GM21526 (cell line): ENCODE results near the gene MFN2.
"Not testable (repeated sequence)": the region's sequence is repeated elsewhere in the genome, so short reads cannot be mapped to it uniquely, and the experiment has no call there.

Experiments used
- ATAC-seq: cut with Tn5 transposase; IDR thresholded peaks from one replicate; pipeline ENCODE4 v1.9.1; 2021; ENCODE audit warnings: moderate library complexity; ENCODE audit not compliant: unreplicated experiment, low FRiP score

MFN2 gene

DNA sequence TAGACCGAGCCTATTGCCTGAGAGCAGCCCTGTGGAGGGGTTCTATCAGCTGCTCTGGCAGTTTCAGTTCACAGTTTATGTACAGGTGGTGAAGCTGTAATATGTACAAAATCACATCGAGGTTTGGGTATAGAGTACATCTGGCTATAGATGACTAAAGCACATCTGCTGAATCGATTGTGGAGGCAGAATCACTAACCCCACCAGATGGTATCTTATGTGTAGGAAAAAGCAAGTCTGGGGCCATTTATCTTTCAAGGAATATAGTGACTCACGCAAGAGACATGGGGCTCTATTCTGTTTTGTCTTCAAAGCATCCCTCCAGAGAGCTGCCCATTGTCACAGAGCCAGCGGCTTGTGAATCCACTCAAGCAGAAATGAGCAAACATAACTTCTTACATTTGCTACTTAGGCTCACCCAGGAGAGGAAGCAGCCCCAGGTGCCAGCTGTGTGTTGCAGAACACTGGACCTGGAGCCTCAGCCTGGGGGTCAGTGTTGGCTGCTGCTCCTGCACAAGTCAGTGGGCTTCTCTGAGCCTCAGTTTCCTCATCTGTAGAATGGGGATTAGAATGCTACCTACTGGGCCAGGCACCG is 60.3 kb downstream of the MFN2 start:
- peak; percentile 66 for ATAC-seq

DNA sequence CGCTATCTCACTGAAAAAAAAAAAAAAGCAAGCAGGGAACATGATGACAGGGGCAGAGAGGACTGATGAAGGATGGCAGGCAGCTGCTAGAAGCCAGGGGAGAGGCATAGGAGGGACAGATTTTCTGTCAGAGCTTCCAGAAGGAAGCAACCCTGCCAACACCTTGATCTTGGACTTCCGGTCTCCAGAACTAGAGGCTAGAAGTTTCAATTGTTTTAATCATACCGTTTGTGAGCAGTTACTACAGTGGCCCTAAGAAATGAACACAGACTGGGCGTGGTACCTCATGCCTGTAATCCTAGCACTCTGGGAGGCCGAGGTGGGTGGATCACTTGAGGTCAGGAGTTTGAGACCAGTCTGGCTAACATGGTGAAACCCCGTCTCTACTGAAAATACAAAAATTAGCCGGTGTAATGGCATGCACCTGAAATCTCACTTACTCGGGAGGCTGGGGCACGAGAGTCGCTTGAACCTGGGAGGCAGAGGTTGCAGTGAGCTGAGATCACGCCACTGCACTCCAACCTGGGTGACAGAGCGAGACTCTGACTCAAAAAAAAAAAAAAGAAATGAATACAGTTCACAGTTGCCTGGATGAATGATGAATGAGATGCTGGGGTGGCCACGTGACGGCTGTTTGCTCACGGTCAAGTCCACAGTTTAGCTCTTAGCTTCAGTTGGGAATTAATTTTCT is 64.1 kb downstream of the MFN2 start:
- not testable (repeated sequence) for ATAC-seq

DNA sequence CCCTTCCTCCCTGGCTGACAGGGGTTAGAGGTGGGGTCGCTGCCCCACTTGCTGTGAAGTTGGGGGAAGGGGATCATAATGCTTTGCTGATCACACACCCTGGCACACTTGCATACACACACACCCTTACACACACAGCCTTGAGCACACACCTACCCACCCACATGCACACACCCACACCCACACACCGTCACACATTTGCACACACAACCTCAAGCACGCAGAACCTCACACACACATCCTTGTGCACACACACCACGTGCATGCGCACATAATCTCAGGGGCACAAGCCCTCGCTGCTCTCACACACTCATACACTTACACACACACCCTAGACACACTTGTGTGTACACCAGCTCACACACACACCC is 66.5 kb downstream of the MFN2 start:
- no peak for ATAC-seq

DNA sequence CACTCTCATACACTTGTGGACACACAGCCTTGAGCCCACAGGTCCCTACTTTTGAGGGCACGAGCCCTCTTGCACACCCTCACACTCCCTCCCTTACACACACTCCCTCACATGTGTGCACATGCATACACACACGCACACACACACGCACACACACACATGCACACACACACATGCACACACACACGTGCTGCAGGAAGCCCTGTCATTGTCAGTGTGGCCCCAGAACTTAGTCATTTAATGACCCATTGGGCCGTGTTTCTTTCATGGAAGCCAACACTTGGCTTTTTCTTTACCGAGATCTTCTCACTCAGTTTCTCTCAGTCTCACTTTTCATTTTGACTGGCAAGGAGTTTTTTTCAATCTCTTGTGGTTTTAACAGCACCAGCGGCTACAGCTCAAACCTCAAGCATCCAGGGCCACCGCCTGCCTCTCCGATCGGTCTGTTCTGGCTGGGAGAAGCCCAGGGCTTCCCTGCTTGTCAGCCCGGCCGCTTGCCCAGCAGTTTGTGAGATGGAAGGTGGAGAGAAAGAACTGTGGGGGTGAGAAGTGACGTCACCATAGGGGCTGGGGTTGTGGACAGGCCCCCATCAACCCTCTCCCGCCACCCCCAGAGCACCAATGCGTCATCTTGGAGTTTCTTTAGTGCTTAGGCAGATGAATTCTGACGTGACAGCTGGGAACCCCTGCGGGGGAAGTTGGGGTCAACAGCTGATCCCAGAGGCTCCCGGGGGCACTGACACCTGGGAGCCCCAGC is 67.1 kb downstream of the MFN2 start:
- ATAC-seq = no peak

DNA sequence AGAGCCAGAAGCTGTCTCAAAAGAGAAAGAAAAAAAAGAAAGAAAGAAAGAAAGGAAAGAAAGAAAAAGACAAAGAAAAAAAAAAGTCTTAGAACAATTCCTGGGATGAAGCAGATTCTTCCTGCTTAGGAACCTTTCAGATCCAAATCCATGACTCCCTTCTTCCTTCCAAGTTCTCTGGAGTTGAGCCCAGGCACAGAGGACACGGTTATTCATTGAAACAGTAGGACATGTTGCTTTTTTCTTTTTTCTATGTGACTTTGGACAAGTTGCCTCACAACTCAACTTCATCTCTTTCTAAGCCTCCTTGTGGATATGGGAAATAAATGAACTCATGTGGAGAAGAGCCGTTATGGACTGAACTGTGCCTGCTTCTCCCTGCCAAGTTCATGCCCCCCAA is 68.1 kb downstream of the MFN2 start:
- no peak for ATAC-seq

DNA sequence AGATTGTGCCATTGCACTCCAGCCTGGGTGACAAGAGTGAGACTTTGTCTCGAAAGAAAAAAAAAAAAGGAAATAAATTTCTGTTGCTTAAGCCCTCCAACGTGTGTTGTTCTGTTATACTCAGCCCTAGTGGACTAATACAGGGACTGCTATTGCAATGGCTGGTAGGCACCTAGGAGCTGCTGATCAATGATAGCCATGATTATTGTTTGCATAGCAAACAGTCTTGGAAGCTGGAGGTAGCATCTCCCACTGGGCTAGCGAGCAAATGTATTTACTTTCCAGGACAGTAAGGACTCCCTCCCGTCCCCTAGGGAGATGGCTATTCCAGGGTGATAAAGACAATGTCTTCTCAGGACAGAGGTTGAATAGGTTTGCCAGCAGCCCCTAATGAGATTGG is 69.4 kb downstream of the MFN2 start:
- no peak for ATAC-seq

DNA sequence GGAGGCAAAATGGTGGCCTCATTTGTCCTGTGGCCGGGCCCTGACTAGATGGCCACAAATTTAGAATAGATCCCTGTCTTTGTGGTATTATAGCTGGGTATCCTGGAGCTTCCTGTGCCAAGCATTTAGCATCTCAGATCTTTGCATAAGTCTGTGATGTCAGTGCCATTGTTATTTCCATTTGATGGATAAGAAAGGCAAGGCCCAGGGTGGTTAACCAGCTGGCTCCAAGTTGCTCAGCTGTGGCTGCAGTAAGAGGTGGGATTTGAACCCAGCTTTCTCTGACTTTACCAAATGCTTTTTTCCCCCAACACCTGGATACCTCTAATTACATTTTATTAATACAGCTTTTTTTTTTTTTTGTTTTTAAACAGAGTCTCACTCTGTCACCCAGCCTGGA is 71.1 kb downstream of the MFN2 start:
- no peak for ATAC-seq

DNA sequence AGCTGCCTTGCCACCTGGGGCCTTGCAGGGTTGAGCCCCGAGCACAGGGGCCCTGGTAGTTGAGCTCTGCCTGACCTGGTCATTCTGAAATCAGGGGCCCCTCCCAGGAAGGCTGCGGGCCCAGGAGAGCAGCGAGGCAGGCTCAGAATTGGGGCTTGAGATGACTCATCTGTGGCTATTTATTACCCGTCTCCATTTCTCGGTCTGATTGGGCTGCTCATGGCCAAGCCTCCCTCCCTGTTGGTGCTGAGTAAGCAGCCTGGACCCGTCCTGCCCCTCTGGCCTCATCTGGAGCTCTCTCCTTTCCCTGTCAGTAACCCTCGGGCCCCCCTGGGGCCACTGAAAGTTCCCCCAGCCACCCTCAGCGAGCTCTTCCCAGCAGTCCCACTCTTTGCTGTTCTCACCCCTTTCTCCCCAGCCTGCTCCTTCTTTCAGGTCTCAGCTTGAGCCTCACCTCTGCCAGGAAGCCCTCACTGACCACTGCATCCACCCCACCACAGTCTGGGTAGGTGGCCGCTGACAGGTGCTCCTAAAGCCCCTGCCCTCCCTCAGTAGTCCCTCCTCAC is 71.8 kb downstream of the MFN2 start:
- peak; percentile 61 for ATAC-seq

DNA sequence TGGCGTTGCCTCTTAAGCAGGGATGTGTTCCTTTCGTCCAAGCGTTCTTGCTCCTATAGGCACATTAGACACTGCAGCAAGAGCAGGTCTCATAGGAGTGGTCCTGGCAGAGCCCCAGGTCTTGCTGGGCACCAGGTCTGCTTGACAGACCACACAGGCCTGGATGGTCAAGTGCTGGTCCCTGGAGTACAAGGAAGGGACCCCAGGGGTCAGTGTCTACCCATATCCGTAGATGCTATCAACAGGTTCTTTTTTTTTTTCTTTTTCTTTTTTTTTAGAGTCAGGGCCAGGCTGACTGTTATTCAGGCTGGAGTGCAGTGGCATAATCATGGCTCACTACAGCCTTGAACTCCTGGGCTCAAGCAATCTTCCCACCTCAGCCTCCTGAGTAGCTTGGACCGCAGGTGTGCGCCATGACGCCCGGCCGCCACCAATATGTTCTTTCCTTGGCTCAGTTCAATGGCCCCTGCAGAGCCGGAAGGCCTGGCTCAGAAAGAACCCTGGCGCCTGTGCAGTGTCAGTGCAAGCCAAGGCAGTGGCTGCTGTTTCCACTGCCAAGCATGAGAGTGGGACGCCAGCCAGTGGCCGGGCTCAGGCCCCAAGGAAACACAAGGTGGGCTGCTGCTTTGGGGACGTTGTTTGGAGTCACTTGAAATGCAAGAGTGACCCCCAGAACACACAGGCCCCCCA is 72.9 kb downstream of the MFN2 start:
- ATAC-seq = no peak

DNA sequence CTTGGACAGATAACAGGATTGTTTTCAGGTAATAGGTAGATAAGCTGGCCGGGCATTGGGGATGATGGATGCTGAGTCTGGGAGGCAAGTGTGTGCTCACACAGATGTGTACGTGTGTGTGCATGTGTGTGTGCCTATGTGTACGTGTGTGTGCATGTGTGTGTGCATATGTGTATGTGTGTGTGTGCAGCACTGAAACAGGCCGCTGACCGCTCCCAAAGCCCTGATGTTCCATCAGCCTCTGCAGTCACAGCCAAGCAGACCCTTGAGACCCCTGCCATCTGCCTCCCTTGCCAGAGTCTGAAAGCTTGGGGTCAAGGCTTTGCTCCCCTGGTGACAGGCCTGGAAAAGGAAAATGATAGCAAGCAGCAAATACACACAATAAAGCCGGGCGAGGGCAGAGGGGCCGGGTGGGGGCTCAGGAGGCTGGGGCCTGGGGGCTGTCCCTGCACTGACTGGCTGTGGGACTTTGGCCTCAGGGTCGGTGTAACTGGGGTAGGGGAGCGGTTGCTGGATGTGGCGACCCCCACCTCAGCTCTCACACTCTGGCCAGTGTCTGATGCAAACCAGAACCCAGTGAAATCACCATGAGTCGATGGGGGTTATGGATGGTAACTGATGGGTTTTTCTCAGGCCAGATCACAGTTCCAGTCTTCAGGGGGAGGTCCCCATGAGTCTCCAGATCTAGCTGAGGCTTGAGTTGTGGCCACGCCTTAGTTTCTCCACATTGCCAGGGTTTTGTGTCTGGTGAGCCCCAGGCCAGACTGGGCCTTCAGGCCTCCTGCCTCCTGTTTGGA is 73.7 kb downstream of the MFN2 start:
- no peak for ATAC-seq

DNA sequence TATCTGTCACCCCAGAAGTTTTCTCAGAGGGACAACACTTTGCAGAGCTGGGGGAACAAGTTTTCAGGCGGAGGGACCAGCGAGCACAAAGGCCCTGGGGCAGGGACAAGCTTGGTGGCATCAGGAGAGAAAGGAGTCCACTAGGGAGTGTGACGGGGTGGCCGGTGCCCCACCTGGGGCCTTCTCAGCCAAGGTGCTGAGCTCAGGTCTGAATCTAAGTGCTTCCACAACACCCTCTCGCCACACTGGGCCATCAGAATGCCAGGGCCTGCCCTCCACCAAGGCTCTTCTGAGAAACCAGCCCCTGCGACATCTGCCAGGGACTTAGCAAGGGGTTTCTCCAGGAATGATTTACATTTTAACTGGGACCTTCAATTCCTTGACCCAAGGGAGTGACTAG is 75.0 kb downstream of the MFN2 start:
- no peak for ATAC-seq

DNA sequence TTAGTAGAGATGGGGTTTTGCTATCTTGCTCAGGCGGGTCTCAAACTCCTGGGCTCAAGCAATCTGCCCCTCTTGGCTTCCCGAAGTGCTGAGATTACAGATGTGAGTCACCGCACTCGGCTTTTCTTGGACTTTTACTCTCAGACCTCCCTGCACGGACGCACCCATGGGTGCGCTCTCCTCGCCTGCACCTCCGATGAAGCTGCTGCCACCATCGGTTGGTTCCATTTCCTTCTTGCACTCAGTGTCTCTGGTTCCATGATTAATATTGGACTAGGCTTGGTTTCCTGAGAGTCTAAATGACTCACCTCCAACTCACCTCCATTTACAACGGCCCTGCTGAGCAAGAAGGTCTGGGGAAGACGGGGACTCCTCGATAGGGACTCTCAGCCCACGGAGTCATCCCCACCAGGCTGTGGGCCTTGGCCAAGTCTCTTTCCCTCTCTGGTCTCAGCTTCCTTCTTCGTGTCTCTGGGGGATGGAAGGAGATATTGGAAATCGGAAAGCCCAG is 76.1 kb downstream of the MFN2 start:
- ATAC-seq = no peak

DNA sequence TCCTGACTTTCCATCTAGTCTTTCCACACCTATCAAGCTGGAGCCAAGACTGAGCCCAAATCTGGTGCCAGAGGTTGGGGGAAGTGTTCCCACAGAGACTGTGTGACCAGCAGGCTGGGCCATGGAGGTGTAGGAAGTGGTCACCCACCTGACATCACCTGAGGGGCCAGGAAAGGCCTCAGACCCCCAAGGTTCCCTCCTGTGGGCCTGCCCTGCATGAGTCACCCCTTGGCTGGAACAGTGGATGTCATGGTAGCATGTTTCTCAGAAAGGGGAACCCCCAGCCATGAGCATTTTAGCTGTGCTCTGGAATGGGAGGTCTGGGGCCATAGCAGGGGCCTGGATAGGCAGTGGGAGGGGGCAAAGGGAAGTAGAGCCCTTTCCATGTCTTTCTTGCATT is 77.1 kb downstream of the MFN2 start:
- no peak for ATAC-seq

DNA sequence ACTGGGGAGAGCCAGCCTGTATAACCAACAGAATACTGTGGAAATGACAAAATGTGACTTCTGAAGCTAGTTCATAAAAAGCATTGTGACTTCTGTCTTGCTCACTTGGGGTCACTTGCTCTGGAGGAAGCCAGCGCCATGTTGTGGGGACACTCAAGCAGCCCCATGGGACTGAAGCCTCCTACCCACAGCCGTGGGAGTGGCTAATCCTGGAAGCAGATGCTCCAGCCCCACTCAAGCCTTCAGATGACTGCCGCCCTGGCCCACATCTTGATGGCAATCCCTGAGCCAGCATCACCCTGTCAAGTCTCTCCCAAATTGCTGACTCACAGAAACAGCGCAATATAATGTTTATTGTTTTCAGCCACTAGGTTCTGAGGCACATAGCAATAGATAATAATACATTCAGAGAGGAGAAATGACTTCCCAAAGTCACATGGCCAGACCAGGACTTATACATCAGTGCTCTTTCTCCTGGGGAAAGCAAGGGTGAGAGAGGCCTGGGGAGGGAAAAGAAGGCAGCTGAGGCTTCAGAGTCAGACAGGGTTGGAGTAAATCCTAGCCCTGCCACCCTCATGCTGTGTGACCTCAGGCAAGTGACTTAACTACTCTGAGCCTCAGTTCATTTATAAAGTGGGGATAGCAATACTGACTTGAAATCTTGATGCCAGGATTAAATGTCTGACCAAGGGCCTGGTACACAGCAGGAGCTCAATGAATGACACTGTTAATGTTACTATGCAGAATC is 77.9 kb downstream of the MFN2 start:
- no peak for ATAC-seq

DNA sequence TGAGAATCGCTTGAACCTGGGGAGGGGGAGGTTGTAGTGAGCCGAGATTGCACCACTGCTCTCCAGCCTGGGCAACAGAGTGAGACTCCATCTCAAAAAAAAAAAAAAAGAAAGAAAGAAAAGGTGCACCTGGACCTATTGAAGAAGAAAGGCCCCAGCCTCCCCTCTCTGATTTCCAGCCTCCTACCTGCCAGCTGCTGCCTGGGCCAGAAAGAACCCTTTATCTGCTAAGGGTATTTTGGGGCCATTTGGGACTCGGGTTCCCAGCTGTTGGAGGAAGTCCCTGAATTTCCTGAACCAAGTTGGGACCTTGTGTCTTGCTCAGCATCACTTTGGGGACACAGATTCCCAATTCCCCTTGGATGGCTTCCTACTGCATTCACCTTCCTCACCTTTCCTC is 79.0 kb downstream of the MFN2 start:
- ATAC-seq = no peak

DNA sequence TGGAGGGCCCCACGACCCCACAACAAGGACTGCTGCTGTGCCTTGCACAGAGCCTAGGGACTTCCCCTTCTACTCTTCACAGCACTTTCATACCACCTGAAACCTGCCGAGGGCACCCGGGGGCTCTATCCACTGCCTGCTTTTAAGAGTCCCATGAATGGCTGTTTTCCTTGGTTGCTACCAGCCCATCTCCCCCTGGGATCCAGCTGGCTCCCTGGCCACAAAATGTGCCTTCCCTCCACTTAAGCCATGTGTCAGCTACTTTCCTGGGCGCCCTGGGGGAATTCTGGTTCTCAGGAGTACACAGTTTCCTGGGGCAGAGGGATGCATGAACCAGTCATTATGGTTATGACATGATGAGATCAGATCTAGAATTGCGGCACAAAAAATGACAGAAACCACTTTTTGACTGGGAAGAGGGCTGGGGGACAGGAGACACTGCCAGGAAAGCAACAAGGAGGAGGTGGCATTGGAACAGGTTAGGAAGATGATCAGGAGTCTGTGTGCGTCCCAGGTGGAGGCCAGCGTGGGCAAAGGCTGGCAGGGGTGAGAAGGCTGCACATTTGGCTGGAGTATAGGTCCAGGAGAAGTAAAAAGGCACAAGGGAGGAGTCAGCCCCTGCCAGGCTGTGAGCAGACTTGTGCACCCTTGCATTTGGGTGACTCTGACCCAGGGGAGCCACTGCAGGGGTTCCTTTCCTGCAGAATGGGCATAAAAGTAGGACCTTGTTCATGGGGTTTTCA is 79.6 kb downstream of the MFN2 start:
- ATAC-seq = no peak

DNA sequence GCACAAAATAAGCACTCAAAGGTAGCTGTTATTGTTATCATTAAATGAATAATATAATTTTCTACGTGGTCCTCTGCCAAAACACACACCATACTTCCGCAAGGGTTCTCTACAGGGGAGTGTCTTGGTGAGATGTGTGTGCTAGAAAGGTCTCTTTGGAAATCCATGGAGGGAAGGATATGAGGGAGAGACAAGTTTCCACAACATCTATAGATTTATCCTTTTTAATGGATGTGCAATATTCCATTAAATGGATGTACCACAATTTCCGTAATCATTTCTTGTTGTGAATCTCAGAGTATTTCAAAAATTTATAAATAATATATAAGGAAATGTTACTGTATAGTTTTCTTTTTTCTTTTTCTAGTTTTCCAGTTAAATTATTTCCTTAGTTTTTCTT is 80.3 kb downstream of the MFN2 start:
- no peak for ATAC-seq
